HG03571 (cell line): ENCODE data around the gene CCDC13.

ENCODE experiments used
- ATAC-seq: cut with Tn5 transposase; IDR thresholded peaks from one replicate; pipeline ENCODE4 v1.9.1; 2021; ENCODE audit not compliant: unreplicated experiment

The CCDC13 gene

GRCh38 chr3:42800251-42800650 is 27.2 kb upstream of the CCDC13 start:
- ATAC-seq, result no peak

DNA sequence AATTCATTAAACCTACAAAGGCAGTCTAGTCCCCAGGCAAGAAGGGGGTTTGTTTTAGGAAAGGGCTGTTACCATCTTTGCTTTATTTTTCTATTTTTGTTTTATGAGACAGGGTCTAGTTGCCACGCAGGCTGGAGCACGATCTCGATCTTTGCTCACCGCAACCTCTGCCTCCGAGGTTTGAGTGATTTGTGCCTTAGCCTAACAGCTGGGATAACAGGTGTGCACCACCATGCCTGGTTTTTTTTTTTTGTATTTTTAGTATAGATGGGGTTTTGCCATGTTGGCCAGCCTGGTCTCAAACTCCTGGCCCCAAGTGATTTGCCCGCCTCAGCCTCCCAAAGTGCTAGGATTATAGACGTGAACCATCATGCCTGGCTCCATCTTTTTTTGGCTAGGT is 26.3 kb upstream of the CCDC13 start:
- no peak for ATAC-seq

DNA sequence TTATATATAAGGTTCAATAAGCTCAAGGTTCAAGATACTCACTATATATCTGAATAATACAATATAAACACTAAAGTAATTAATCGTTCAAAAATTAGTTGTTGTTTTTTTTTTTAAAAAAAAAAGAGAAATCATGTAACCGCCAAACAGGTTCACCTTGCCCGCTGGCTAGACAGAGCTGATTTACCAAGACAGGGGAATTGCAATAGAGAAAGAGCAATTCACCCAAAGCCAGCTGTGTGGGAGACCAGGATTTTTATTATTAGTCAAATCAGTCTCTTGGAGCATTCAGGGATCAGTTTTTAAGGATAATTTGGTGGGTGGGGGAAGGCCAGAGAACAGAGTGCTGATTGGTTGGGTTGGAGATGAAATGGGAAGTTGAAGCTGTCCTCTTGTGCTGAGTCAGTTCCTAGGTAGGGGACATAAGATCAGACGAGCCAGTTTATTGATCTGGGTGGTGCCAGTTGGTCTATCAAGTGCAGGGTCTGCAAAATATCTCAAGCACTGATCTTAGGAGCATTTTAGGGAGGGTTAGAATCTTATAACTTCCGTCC is 23.4 kb upstream of the CCDC13 start:
- ATAC-seq, result no peak

DNA sequence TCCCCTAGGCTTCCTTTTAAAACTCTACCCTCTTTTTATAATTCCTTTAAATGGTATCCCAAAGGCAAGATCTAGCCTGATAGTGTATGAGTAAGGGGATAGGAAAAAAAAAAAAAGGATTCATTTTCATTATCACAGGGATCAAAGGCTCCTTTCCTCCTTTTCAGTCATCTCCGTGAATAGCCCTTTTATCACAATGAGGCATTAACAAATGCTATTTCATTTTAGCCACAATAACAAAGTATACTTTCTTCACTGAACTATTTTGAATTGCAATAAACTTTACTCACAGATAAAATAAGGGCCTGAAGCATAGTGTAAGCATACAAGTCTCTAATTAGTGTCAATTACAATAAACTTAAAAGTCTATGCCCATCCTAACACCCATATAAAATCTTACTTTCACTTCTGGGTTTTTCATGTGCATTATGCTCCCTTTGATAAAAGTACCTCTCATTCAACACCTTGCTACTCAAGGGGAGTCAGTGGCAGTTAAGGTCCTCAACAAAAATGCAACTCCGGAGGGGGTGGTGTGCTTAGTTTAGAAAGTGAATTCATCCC is 22.6 kb upstream of the CCDC13 start:
- ATAC-seq, result no peak

DNA sequence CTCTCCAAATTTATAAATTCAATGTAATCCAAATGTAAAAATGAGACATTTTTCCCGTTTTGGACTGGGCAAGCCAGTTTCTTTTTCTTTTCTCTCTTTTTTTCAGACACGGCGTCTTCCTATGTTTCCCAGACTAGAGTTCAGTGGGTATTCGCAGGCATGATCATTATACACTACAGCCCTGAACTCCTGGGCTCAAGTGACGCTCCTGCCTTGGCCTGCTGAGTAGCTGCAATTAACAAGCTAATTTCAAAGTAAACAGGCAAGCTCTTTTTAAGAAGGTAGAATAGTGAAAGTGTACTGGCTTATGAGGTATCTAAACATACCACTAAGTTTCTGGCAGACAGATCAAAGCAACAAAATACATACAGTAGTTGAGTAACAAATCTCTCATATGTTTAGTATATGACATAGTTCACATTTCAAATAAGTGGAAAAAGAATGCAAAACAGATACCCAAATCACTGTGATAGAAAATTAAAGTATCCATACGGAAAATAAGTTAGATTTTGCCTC is 17.7 kb upstream of the CCDC13 start:
- no peak for ATAC-seq

- no peak for ATAC-seq
These were observed 13.6 kb upstream of the CCDC13 start for GRCh38 chr3:42786631-42787030.

GRCh38 chr3:42786212-42786611 is 13.2 kb upstream of the CCDC13 start:
- ATAC-seq, result no peak

- ATAC-seq, result peak; percentile 67
These were observed 8.0 kb upstream of the CCDC13 start for GRCh38 chr3:42780892-42781700.

DNA sequence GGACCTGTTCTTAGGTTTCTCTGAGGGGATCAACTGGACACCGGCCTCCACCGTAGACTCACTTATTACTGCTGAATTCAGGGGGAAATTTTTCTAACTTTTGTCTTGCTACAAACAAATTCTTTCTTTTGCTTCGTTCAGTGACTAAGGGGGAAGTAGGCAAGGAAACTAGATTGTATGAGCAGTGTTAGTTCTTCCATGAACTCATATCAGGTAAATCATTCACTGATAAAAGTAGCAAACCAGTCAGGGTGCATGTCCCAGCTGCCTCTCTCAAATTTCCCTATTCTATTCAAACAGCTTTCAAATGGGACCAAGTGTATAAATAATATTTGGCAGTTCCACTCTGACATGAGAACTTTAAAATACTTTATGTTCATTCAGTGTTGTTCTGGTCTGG is 7.3 kb upstream of the CCDC13 start:
- no peak for ATAC-seq

GRCh38 chr3:42778644-42779043 is 5.6 kb upstream of the CCDC13 start:
- ATAC-seq, result no peak

GRCh38 chr3:42773409-42773751 is 327 bp upstream of the CCDC13 start:
- no peak for ATAC-seq

GRCh38 chr3:42771271-42771670 is 1.8 kb downstream of the CCDC13 start:
- no peak for ATAC-seq

DNA sequence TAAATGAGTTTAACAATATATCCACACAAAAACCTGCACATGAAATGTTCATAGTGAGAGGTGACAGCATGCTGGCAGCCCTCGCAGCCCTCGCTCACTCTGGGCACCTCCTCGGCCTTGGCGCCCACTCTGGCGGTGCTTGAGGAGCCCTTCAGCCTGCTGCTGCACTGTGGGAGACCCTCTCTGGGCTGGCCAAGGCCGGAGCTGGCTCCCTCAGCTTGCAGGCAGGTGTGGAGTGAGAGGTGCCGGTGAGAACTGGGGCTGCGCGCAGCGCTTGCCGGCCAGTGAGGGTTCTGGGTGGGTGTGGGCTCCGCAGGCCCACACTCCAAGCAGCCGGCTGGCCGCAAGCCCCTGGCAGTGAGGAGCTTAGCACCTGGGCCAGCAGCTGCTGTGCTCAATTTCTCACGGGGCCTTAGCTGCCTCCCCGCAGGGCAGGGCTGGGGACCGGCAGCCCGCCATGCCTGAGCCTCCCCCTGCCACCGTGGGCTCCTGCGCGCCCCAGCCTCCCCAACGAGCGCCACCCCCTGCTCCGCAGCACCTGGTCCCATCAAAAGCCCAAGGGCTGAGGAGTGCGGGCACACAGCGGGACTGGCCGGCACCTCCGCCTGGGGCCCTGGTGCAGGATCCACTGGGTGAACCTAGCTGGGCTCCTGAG is 3.4 kb downstream of the CCDC13 start:
- ATAC-seq, result no peak

- no peak for ATAC-seq
These were observed 8.3 kb downstream of the CCDC13 start for GRCh38 chr3:42764561-42765295.

- ATAC-seq, result no peak
These were observed 8.9 kb downstream of the CCDC13 start for GRCh38 chr3:42764115-42764514.

- no peak for ATAC-seq
These were observed 10.0 kb downstream of the CCDC13 start for GRCh38 chr3:42763021-42763420.

DNA sequence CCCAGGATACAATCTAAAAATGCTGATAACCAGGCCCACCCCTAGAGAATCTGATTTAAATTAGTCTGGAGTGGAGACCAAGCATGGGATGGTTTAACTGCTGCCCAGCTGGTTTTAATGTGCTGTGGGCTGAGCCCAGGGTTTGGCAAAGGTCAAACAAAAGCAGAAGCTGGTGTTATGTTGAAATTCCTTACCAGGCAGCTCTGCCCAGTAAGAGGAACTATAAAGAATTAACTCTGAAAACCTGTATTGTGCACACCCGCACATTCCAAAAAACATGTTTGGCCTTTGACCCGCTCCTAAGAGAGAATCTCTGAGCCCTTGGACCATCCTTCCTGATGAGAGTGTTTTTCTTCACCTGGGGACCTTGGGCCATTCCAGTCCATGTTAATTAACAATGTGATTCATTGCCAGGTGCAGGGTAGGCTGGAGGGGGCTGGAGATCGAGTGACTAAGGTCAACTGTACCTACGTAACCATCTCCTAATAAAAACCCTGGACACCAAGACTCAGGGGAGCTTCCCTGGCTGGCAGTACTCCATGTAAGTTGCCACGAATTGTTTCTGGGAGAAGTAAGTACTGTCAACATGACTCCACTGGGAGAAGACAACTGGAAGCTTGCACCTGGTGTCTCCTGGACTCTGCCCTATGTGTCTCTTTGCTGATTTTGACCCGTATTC is 10.9 kb downstream of the CCDC13 start:
- ATAC-seq, result no peak

GRCh38 chr3:42758126-42758525 is 14.9 kb downstream of the CCDC13 start:
- no peak for ATAC-seq

DNA sequence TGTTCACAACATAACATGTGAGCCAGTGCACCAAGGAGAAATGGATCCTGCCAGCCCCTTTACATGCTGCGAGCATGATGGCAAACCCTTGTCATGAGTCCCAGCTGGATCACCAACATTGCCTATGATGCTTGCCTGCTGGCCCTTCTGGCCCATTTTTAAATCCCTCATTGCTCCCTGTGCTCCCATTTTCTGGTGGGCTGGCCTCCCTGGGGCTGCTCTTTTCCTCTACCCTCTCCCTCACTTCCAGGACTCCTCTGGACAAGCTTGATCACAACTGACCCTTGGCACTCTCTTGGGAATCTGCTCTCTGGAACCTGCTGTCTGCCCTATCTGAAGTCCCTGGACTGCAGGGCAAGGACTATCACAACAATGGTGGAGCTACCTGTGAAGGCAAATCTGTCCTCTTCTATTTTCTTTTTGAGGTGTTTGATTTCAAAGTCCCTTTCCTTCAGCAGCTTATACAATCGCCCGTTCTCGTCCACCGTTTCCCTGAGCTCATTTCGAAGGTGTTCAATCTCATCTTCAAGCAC is 16.3 kb downstream of the CCDC13 start:
- no peak for ATAC-seq
